GM19324 (cell line): ENCODE results near the gene GALP.
"Not testable (repeated sequence)": the region's sequence is repeated elsewhere in the genome, so short reads cannot be mapped to it uniquely, and the experiment has no call there.

Experiments
- ATAC-seq: cut with Tn5 transposase; IDR thresholded peaks from one replicate; pipeline ENCODE4 v1.9.1; 2021; ENCODE audit warnings: mild to moderate bottlenecking, moderate library complexity; ENCODE audit not compliant: unreplicated experiment, low FRiP score

The GALP gene

DNA sequence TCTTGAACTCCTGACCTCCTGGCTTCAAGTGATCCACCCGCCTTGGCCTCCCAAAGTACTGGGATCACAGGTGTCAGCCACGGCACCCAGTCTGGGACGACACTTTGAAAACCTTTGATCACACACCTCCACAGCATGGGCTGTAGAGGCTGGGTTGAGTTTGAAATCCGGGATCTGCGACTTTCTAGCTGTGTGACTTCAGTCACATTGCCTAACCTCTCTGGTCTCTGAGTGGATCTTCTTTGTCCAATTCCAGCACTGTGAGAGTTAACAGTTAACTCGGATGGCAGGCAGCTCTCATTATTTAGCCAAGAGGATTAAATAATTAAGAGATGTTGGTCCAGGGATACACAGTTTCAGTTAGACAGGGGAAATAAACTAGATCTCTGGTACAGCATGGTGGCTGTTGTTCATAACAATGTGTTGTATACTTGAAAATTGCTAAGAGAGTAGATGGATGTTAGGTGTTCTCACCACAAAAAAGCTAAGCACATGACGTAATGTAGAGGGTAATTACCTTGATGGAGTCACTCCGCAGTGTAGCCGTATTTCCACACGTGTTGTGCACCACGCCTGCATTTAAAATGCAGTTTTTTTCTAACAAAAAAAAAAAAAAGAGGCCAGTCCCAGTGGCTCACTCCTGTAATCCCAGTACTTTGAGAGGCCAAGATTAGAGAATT, 1.9 kb downstream of the GALP start:
- no peak for ATAC-seq

DNA sequence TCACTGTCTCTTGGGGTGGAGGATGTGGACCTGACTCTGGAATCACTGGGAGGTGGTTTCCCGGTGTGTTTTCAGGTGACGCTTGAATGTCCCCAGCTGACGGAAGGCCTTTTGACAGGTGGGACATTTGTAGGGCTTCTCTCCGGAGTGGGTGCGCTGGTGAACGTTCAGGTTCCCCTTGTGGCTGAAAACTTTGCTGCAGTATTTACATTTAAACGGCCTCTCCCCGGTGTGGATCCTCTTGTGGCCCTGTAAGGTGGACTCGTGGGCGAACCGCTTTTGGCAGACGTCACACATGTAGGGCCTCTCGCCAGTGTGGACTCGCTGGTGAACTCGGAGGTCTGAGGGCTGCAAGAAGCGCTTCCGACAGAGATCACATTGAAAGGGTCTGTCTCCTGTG, 14.0 kb downstream of the GALP start:
- ATAC-seq = no peak

DNA sequence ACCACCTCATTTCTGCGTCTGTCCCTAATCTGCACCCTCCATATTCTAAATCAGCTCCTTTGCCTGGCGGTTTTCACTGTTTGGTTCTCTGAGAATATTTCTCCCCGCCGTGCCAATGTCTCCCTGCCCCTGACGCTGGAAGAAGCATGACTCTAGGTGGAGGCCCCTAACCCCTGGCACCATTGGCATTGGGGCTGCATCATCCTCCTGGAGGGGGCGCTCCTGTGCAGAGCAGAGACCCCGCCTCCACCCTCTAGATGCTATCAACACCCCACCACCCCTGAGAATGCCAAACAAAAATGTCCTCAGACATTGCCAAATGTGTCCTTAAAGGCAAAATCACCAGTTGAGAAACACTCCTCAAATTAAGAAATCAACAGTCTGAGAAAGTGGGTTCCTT, 15.3 kb downstream of the GALP start:
- no peak for ATAC-seq

DNA sequence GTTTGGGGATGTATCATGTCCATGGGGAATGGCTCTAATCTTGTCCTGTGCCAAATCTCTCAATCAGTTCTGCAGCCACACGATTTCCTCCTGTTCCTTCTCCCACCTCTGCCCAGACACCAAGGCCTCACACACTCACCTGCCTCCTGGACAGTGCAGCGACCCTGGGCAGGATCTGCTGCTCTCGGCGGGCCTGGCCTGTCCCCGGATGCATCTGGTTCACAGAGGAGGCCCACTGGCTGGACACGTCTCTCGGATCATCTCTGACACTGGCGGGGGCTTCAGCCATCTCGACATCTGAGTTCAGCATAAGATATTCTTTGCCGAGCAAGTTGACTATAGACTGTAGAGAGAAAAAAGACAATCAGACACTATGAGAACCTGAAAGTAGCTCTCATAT, 15.9 kb downstream of the GALP start:
- no peak for ATAC-seq

DNA sequence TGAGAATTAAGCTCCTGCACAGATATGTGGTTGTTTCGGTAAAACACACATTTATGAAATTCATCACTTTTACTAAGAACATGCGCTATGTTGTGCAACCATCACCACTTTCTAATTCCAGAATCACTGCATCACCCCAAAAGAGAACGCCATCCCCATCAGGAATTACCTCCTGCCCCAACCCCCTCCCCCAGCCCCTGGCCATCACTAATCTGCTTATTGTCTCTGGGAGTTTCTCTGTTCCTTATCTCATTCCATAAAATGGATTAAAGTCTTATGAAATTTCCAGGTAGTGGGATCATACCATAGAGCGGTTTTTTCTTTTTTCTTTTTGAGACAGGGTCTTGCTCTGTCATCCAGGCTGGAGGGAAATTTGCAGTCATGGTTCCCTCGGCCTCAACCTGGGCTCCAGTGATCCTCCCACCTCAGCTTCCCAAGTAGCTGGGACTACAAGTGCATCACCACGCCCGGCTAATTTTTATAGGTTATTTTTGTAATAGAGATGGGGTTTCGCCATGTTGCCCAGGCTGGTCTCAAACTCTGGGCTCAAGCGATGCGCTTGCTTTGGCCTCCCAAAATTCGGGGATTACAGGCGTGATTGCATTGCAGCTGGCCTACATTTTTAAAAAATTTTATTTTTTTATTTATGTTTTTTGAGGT, 18.3 kb downstream of the GALP start:
- no peak for ATAC-seq

DNA sequence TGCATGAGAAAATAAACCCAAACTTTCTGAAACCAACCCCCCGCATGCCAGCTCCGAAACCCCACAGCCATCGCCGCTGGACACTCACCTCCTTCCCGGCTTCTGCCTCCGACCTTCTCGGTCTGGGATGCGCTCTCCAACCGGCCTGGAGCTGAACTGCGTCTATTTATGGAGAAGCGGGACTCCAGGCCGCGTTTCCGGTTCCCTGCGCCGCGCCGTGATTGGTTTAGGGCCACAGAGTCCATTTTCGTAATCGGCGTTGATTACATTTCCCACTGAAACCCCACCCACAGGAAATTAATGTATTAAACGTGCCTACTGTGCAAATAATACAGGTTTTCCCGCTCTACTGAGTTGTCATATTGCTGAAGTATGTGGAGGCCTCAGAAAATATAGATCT, 21.8 kb downstream of the GALP start, which contains the start of gene ZSCAN5B:
ZSCAN5B (minus strand) TSS at position 138 of the 400 bp plus-strand sequence. CDS start 4,731 bp downstream, outside the sequence.
- ATAC-seq = not testable (repeated sequence)

DNA sequence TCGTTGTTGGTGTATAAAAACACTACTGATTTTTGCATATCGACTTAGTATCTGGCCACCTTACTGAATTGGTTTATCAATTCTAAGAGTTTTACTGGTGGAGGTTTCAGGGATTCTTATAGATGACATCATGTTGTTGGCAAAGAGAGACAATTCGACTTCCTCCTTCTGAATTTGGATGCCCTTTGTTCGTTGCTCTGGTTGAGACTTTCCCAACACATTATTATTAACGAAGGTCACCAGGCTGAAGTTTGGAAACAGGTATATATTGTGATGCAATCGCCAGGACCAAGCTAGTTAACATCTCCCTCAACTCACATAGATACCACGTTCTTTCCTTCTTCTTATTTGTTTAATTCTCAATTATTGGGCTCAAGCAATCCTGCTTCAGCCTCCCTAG, 23.9 kb downstream of the GALP start:
- ATAC-seq = no peak

DNA sequence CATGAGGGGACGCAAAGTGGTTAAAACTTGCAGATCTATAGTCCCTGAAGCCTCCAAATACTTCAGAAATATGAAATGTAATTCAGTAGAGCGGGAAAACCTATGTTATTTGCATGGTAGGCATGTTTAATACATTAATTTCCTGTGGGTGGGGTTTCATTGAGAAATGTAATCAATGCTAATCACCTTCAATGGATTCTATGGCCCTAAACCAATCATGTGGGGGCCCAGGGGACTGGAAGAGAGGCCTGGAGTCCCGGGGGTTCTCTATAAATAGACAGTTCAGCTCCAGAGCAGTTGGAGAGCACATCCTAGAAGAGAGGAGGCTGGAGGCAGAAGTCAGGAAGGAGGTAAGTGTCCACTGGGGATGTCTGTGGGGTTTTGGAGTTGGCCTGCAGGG, 26.2 kb downstream of the GALP start, which contains the start of gene ZSCAN5C:
ZSCAN5C (plus strand) TSS at position 301 of the 400 bp plus-strand sequence. CDS start 3,641 bp downstream, outside the sequence.
- no peak for ATAC-seq

DNA sequence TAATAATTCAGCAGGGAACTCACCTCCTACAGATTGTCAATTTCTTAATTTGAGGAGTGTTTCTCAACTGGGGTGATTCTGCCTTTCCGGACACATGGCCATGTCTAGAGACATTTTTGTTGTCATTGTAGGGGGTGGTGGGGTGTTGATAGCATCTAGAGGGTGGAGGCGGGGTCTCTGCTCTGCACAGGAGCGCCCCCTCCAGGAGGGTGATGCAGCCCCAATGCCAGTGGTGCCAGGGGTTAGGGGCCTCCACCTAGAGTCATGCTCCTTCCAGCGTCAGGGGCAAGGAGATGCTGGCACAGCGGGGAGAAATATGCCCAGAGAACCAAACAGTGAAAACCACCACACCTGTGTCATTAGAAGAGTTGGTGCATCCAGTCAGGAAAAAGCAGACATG, 31.8 kb downstream of the GALP start:
- not testable (repeated sequence) for ATAC-seq

DNA sequence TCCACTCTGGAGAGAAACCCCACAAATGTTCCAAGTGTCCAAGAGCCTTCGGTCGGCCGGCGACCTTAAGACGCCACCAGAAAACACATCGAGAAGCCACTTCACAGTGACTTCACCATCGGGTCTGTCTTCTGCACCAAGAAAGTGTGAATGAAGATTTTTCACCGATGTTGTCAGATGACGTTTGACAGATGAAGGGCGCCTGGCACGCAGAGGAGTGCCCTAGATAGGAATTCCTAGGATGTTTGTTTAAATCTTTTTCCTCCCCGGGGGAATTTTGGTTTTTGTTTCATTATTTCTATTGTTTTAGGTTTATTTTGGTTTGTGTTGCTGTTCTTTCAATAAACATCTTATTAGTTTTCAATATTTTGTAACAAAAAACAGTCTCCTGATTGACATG, 33.3 kb downstream of the GALP start:
- no peak for ATAC-seq

DNA sequence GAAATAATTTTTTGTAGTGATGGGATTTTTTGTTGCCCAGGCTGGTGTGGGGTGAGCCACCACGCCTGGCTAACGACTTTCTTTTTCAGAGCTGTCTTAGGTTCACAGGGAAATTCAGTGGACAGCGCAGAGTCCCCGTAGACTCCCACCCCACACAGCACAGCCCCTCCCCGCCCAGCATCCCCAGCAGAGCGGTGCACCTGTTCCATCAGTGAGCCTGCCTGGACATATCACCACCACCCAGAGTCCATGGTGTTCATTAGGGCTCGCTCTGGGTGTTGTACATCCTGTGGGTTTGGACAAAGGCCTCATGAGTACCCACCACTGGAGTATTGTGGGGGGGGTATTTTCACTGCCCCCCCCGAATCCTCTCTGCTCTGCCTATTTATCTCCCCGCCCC, 34.2 kb downstream of the GALP start:
- ATAC-seq = not testable (repeated sequence)

DNA sequence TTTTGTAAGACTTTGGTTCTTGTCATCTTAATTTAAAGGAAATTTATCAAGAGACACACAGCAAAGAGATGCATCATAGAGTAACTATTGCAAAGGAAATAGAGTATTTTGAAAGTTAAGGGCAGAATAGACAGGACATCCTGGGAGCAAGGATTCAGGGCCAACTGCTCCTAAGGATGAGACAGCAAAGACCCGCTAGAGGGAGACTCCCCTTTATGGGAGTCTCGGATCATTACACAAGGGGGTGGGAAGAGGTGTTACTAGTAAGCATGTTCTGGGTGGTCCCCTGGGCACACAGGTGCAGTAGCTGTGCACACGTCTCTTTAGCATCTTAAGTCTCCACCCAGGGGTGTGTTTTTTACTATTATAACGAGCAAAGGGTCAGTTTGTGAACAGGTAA, 35.9 kb downstream of the GALP start:
- no peak for ATAC-seq

DNA sequence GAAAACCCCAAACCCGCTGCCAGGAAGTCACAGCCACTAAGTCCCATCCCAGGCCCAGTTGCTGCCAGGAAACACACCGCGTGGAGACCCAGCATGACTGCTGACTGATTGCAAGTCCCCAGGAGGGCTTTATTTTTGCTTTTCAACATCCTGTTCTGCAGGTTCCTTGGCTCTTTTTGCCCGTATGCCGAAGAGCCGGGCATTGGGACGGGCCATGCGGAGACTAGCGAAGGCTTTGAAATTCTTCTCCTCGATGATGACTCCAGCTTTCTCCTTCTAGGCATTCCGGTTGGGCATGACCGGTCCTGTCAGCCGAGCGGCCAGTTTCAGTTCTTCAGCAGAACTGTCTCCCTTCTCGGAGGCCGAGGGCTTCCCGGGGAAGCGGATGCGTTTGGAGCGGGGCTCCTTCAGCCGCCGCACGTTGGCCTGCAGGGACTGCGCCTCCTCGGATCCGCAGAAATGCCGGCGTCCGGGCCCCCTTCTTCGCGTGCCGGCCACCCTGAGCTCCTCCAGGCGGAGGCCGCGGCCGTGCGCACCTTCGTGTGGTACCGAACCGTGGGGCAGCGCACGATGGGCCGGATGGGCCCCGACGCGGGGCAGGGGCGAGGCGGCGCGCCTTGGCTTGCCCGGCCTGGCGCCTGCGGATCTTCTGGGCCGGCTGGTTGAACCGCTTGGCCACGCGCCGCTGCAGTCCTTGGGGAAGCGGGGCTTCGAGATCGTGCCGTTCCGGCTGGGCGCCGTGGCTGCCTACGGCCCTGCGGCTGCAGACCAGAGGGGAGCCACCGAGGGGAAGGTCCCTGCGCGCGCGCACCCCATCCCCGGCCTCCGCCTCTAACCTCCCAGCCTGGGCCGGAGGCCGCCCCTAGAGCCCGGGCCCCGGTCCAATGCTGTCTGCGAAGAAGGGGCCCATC, 41.5 kb downstream of the GALP start:
- ATAC-seq = no peak

DNA sequence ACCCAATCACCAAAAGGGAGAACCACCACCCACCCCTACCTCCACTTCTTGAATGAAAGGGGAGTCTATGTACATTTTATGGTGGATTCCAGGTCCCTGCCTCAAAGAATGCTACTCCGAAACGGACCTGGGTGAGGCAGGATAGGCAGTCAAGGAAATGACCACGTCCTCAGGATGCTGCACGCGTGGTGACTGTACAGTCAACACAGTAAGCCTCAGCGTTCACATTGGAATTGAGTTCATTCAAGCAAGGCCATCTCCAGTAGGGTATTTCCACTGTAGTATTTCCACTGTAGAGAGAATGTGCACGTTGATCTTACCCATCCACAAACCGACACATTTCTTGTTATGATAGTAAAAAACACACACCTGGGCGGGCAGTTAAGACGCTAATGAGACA, 43.2 kb downstream of the GALP start:
- no peak for ATAC-seq

DNA sequence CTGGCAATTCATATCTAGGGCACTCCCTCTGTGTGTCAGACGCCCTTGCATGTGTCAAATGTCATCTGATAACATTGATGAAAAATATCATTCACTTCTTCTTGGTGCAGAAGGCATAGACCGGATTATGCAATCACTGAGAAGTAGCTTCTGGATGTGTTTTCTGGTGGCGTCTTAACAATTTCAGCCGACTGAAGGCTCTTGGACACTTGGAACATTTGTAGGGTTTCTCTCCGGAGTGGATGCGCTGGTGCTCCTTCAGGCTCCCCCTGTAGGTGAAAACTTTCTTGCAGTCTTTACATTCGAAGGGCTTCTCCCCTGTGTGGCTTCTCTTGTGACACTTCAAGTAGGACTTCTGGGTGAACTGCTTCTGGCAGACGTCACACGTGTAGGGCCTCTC, 45.6 kb downstream of the GALP start:
- not testable (repeated sequence) for ATAC-seq

DNA sequence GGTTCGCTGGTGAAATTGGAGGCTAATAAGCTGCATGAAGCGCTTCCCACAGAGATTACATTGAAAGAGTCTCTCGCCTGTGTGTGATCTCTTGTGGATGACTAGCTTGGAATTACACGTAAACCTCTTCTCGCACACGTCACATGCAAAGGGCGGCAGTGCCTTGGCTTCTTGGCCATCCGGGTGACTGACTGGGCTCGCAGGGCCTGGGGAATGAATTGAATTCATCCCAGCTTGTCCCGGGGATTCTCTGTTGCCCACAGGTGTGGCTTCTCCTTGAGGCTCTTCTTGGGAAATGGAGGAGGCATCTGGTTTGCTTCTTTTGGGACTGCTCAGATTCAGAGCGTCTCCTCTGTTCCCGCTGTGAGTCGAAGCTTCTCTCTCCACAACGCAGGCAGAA, 46.0 kb downstream of the GALP start:
- ATAC-seq = no peak

DNA sequence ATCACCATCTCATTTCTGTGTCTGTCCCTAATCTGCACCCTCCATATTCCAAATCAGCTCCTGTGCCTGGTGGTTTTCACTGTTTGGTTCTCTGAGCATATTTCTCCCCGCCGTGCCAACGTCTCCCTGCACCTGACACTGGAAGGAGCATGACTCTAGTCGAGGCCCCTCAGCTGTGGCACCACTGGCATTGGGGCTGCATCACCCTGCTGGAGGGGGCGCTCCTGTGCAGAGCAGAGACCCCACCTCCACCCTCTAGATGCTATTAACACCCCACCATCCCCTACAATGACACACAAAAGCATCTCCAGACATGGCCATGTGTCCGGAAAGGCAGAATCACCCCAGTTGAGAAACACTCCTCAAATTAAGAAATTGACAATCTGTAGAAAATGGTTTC, 47.1 kb downstream of the GALP start:
- no peak for ATAC-seq

DNA sequence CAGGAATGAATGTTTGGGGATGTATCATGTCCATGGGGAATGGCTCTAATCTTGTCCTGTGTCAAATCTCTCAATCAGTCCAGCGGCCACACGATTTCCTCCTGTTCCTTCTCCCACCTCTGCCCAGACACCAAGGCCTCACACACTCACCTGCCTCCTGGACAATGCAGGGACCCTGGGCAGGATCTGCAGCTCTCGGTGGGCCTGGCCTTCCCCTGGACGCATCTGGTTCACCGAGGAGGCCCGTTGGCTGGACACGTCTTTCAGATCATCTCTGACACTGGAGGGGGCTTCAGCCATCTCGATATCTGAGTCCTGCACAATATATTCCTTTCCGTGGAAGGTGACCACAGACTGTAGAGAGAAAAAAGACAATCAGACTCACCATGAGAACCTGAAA, 47.7 kb downstream of the GALP start:
- ATAC-seq = no peak
